HFF-Myc (cell line): ENCODE results near the gene TARS1.

Experiments
- DNase-seq: peaks from one replicate; pipeline ENCODE4 v3.0.0-alpha.2; 2011; ENCODE audit warnings: low read depth; ENCODE audit errors: extremely low read depth
- H3K4me3 ChIP-seq: replicated peaks from 2 replicates; pipeline ENCODE4 v1.5.1; 2011; ENCODE audit warnings: low read depth, mild to moderate bottlenecking, control low read depth, low read length
- TF ChIP-seq, protein P1 (sequence below): IDR thresholded peaks from 2 replicates; pipeline ENCODE4 v1.5.1; 2012; ENCODE audit warnings: mild to moderate bottlenecking, low read depth, low read length, control low read depth; ENCODE audit errors: missing control alignments

The TARS1 gene

DNA sequence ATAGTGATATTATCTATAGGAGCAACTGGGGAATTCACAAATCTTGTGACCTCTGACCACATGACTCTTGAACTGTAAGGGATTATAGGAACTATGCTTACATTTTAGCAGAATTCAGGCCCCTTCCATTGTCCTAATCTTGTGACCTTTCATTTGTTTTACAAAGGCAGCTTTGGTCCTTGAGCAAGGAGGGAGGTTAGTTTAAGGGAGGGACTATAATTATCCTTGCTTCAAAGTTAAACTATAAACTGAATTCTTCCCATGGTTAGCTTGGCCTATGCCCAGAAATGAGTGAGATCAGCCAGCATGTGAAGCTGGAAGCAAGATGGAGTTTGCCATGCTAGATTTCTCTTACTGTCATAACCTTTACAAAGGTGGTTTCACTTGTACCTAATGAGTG is 51.2 kb downstream of the TARS1 start:
- no peak overlapping the region for H3K4me3 ChIP-seq
- TF ChIP-seq, protein P1, sequence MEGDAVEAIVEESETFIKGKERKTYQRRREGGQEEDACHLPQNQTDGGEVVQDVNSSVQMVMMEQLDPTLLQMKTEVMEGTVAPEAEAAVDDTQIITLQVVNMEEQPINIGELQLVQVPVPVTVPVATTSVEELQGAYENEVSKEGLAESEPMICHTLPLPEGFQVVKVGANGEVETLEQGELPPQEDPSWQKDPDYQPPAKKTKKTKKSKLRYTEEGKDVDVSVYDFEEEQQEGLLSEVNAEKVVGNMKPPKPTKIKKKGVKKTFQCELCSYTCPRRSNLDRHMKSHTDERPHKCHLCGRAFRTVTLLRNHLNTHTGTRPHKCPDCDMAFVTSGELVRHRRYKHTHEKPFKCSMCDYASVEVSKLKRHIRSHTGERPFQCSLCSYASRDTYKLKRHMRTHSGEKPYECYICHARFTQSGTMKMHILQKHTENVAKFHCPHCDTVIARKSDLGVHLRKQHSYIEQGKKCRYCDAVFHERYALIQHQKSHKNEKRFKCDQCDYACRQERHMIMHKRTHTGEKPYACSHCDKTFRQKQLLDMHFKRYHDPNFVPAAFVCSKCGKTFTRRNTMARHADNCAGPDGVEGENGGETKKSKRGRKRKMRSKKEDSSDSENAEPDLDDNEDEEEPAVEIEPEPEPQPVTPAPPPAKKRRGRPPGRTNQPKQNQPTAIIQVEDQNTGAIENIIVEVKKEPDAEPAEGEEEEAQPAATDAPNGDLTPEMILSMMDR, result no peak
- no peak for DNase-seq

DNA sequence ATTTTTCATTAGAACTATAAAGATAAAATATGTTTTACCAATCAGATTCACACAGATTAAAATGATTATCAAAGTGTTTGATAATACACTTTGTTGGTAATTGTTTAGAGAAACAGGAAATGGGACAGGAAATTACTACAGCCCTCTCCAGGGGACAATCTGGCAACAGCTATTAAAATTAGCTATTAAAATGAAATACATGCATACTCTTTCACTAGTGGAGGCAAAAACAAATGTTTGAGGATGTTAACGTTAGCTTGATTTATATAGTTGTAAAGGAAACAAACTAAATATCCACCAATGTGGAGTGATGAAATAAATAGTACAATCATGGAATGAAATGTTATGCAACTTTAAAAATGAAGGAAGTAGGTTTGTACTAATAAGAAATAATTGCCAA is 53.7 kb downstream of the TARS1 start:
- DNase-seq, result no peak
- TF ChIP-seq, protein P1, result no peak
- H3K4me3 ChIP-seq, result no peak overlapping the region

DNA sequence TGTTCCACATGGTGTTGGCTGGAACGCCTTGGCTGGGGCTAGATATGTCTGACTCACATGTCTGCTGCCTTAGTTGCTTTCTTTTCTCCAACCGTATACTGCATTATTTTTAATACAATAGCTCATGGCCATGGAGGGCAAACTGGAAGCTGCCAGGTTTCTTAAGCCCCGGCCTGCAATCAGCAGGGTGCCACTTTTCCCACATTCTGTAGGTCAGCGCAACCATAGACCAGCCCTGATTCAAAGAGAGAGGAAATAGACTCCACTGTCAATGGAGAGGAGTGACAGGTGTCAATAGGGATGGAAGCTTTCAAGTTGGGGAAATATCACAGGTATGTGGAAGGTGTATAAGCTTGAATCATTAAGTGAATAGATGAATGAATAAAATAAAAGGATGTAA is 60.5 kb downstream of the TARS1 start:
- H3K4me3 ChIP-seq, result no peak overlapping the region
- DNase-seq, result no peak

DNA sequence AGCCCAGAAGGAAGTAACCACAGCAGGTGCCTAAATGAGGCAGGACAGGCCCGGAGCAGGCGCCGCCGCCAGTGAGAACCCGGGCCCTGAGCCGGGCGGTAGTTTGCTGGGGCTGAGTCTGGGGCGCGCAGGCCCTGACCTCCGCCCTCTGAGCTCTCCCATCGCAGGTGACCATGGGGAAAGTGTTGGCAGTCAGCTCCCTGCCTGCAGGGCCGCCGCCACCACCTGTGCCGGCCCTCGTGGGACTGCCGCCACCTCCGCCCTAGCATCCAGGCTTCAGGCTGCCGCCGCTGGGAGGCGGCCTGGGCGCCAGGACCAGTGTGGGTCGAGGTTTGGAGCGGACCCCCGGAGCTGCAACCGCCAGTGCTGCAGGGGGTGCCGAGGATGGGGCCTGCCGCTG is 61.1 kb downstream of the TARS1 start:
- DNase-seq, result no peak
- H3K4me3 ChIP-seq, result no peak overlapping the region
- TF ChIP-seq, protein P1, result no peak

More for the DNA sequence above, 60.5 kb downstream of the TARS1 start:
- TF ChIP-seq, protein P1, result no peak

DNA sequence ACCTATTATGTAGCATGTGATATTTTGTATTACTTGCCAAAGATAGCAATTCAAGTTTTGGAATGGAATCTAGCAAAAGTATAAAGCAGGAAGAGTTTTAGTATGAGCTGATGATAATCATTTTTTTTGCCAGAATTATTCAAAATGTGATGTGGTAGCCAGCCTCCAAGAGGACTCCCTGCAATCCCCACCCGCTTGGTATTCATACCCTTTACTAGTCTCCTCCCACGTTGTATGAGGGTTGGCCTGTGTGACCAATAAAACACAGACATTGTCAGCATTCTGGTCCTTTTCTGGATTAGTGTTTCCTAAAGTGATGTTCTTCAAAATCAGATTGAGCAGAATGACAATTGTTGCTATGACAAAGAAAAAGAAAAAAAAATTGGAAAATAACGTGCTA is 63.8 kb downstream of the TARS1 start:
- H3K4me3 ChIP-seq, result no peak overlapping the region
- no peak for DNase-seq
- TF ChIP-seq, protein P1, result no peak

DNA sequence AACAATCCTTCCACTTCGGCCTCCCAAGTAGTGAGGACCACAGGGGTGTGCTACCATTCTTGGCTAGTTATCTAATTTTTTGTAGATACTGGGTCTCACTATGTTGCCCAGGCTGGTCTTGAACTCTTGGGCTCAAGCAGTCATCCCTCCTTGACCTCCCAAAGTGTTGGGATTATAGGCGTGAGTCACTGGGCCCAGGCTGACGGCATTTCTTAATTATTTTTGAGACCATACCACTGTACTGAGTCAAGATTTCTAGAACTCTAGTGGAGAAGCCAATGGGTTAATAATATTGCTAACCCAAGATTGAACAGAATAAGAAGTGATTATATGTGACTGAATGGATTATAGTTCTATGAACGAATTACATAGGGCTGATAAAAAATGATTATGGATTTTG is 66.7 kb downstream of the TARS1 start:
- TF ChIP-seq, protein P1, result no peak
- no peak for DNase-seq

DNA sequence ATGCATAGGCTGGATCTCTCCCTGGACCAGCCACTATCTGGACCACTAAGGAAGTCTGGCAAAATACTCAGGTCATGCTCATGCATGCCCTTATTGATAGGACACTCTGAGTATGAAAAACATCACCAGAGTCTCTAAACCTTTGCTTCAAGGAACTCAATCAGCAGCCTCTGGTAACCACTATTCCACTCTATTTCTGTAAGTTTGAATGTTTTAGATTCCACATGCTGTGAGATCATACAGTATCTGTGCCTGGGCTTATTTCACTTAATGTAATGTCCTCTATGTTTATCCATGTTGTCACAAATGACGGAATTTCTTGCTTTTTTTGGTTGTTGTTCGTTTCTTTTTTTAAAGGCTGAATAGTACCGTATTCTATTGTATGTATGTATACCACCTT is 68.3 kb downstream of the TARS1 start:
- TF ChIP-seq, protein P1, result no peak
- no peak overlapping the region for H3K4me3 ChIP-seq
- DNase-seq, result no peak

More for the DNA sequence above, 66.7 kb downstream of the TARS1 start:
- H3K4me3 ChIP-seq, result no peak overlapping the region
